Medulla oblongata (tissue), 1 donor: ENCODE data around the gene CFHR5.
"Not testable (repeated sequence)": the region's sequence is repeated elsewhere in the genome, so short reads cannot be mapped to it uniquely, and the experiment has no call there.

Experiments used
- DNase-seq: peaks from one replicate; pipeline ENCODE4 v3.0.0-alpha.2; 2015; ENCODE audit errors: extremely low spot score

CFHR5 gene

GRCh38 chr1:197017558-197018146 is 40.3 kb downstream of the CFHR5 start:
- DNase-seq = no peak

- no peak for DNase-seq
Observed at GRCh38 chr1:197021716-197022115, 44.4 kb downstream of the CFHR5 start.

GRCh38 chr1:197024460-197024859 is 47.1 kb downstream of the CFHR5 start:
- no peak for DNase-seq

- DNase-seq = no peak
Observed at GRCh38 chr1:197027359-197027758, 50.0 kb downstream of the CFHR5 start.

GRCh38 chr1:197029749-197030148 is 52.4 kb downstream of the CFHR5 start:
- no peak for DNase-seq

GRCh38 chr1:197034631-197035339 is 57.4 kb downstream of the CFHR5 start:
- not testable (repeated sequence) for DNase-seq

- no peak for DNase-seq
Observed at GRCh38 chr1:197036861-197037260, 59.5 kb downstream of the CFHR5 start.

- DNase-seq = no peak
Observed at GRCh38 chr1:197041486-197042353, 64.4 kb downstream of the CFHR5 start.

GRCh38 chr1:197042676-197043341 is 65.5 kb downstream of the CFHR5 start:
- no peak for DNase-seq

GRCh38 chr1:197049100-197049499 is 71.7 kb downstream of the CFHR5 start:
- no peak for DNase-seq
